Retinal pigment epithelial cell (primary cell): ENCODE measurements around the gene WHAMM.
A peak's percentile ranks its signal among the peaks of the same experiment; 100 is the strongest.

ENCODE experiments used
- DNase-seq: peaks from one replicate; pipeline ENCODE4 v3.0.0-alpha.2; 2010; ENCODE audit warnings: low read depth
- H3K4me3 ChIP-seq: 2 replicates; pipeline ENCODE4 v1.5.1; 2011; ENCODE audit warnings: mild to moderate bottlenecking, low read length, control low read depth, moderate library complexity
- TF ChIP-seq, protein P1 (sequence below): conservative IDR thresholded peaks from 2 replicates; pipeline ENCODE4 v1.5.1; 2011; ENCODE audit warnings: low read depth, low read length, control low read depth, inconsistent platforms

WHAMM gene

DNA sequence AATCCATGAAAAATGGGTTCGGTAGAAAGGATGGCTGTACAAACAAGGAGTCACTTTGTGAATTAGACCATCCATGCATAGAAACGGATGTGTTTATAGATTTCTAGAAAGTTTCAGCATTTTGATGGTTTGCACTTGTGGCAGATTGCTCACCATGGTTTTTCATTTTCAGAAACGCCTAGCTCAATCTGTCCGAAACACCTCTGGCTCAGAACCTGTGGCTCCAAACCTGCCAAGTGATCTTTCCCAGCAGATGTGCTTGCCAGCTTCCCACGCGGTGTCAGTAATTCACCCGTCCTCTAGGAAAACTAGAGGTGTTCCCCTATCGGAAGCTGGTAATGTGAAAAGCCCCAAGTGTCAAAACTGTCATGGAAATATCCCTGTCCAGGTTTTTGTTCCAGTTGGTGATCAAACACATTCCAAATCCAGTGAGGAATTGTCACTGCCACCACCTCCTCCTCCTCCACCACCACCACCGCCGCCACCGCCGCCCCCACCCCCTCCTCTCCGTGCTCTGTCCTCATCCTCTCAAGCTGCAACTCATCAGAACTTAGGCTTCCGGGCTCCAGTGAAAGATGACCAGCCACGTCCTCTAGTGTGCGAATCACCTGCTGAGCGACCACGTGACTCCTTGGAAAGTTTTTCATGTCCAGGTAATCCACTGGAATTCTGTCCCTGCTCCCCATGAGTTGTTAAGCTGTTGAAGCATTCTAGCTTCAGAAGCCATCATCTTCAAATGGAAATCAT, 21.2 kb downstream of the WHAMM start:
- TF ChIP-seq, protein P1, sequence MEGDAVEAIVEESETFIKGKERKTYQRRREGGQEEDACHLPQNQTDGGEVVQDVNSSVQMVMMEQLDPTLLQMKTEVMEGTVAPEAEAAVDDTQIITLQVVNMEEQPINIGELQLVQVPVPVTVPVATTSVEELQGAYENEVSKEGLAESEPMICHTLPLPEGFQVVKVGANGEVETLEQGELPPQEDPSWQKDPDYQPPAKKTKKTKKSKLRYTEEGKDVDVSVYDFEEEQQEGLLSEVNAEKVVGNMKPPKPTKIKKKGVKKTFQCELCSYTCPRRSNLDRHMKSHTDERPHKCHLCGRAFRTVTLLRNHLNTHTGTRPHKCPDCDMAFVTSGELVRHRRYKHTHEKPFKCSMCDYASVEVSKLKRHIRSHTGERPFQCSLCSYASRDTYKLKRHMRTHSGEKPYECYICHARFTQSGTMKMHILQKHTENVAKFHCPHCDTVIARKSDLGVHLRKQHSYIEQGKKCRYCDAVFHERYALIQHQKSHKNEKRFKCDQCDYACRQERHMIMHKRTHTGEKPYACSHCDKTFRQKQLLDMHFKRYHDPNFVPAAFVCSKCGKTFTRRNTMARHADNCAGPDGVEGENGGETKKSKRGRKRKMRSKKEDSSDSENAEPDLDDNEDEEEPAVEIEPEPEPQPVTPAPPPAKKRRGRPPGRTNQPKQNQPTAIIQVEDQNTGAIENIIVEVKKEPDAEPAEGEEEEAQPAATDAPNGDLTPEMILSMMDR, result no peak
- H3K4me3 ChIP-seq, result no peak overlapping the region
- DNase-seq, result no peak

DNA sequence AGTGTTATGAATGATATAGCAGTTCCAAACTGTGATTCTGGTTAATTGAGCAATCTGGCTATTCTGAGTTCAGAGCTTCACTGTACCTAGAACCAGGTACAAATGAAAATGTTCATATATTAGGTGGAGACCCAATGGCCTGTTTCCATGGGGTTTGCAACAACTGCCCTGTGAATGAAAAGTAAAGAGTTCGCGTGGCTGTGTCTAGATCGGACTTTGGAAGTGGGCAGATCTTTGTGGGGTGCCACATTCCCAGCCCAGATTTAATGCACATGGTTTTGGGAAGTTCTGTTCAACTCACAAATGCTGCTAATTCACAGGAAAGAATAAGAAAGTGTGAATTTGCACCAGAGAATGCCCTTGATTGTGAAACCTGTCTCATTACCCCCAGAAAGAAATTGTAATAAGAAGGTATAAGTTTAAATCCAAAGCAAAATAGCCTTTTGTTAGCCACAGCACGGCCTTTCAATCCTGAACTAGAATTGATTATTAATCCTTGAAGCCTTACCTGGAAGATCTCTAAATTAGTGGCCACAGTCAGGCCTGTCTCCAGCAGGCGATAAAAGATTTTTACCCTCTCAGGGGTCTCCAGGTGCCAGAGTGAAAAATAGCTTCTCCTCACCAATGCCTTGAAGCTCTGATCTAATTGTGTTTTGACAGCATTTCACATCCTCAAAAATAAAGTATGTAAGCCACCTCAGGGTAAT, 22.6 kb downstream of the WHAMM start:
- DNase-seq, result no peak
- TF ChIP-seq, protein P1, result no peak
- H3K4me3 ChIP-seq, result no peak overlapping the region

DNA sequence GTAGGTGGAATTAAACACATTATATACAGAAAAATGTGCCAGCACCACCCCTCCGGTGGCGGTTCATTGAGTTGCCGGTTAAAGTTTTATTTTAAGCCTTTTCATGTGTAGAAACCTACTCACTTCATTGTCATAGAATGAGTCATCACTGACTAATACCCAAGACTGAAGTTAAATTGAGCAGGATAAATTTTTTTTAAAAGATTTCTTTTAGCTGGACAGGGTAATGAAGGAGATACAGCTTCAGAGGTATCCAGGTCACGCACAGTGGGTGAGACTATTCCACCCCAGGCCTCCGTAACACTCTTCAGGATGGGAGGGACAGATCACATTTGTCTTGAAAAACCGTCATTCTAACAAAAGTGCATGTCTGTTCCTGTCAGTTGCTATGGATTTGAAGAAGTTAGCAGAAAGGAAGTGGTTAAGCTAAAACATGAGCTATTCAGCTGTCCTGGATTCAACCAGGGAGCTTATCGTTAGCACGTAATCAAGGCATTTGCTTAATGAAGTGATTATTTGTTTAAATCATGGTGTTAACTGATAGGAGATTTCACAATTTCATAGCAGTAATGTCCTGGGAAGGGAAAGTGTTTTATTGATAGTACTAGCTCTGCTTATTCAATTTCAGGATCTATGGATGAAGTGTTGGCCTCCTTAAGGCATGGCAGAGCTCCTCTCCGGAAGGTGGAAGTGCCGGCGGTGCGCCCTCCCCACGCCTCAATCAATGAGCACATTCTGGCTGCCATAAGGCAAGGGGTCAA, 23.4 kb downstream of the WHAMM start:
- peak; percentile 80 for DNase-seq
- H3K4me3 ChIP-seq, result no peak overlapping the region
- TF ChIP-seq, protein P1, result no peak

DNA sequence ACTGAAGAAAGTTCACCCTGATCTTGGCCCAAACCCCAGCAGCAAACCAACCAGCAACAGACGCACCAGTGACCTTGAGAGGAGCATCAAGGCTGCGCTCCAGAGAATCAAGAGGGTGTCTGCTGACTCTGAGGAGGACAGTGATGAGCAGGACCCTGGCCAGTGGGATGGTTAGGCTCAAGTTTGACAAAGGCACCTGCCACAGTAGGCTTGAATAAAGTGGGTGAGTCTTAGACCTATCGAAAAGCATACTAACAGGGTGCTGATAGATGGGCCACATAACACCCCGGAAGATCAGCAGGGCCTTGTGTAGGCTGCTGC, 23.9 kb downstream of the WHAMM start:
- TF ChIP-seq, protein P1, result no peak
- H3K4me3 ChIP-seq, result no peak overlapping the region
- no peak for DNase-seq

GRCh38 chr15:82835391-82835917, 26.0 kb downstream of the WHAMM start:
- no peak overlapping the region for H3K4me3 ChIP-seq
- DNase-seq, result no peak
- TF ChIP-seq, protein P1, result no peak

DNA sequence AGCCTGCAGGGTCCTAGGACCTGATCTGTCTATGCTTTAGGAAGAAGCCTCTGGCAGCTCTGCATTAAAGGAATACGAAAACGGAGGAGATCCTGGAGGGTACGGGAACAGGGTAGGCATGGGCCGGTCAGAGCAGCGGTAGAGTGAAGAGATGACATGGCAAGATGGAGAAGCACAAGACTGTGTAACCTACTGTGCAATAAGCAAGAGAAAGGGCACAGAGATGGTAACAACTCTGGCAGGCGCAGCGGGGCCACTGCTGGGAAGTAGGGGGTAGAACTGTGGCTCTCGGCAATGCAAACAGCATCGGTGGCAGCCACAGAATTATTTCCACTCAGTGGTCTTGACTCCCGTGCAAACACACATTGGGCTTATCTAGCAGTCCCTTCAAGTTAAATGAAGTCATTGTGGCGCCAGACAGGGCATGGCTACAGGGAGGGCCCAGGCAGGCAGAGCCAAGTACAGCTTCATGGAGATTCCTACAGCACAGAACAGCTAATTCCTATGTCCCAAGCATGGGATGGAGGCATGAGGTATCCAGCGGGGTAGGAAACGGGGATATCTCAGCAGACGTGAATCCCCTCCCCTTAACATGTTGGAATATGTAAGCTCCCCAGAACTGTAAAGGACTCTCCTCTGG, 28.8 kb downstream of the WHAMM start:
- DNase-seq, result no peak
- H3K4me3 ChIP-seq, result no peak overlapping the region
- TF ChIP-seq, protein P1, result no peak
